ENCODE data around the gene TENM3.
"Not testable (repeated sequence)": the region's sequence is repeated elsewhere in the genome, so short reads cannot be mapped to it uniquely, and the experiment has no call there.

Gene TENM3

DNA sequence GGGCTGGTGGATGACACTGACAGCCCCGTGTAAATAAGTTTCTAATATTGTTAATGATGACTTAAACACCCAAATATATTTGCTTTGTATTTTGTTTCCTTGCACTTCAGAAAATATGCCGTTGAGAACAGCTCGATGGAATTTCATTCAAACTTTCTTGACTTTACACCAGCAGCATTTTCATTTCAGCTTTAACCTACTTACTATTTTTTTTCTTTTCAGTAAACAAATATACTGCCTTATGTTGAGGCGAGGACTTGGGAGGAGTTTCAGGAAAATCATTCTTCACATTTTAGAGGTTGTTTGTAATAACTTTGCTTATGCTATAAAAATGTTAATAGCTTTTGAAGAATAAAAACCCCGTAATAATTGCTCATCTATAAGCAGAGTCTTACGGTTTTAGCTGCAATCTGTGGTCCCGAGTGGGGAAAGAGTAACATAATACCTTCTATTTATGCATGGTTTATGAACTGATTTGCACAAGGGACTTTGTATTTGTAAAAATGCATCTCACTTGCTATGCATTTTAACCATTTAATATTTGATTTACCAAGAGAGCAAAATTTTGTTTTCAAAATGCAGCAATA lies 14.1 kb upstream of the TENM3 start:
- DNase-seq: no peak

- no peak for DNase-seq
These were observed 12.9 kb upstream of the TENM3 start for GRCh38 chr4:182230256-182230655.

- no peak for DNase-seq
These were observed 12.1 kb upstream of the TENM3 start for GRCh38 chr4:182231080-182231479.

- no peak for DNase-seq
These were observed 11.7 kb upstream of the TENM3 start for GRCh38 chr4:182231496-182231895.

GRCh38 chr4:182233310-182234090 lies 9.7 kb upstream of the TENM3 start:
- no peak for DNase-seq

GRCh38 chr4:182235021-182235795 lies 8.0 kb upstream of the TENM3 start:
- no peak for DNase-seq

DNA sequence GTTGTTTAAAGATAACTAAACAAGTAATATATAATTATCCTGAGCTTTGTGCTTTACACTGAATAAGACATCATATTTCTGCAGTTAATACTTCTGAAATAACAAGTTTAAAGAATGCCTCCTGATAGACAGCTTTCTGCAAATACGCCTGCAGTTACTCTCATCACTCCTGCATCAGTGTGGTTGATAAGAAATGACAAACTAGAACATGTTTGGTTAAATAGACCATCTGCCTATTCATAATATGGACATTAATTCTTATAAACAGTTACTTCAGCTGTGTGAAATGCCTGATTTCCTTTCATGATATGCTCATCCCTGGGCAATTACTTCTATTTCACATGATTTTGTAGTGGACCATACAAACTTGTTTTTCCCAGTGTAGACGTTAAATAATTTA lies 7.0 kb upstream of the TENM3 start:
- no peak for DNase-seq

DNA sequence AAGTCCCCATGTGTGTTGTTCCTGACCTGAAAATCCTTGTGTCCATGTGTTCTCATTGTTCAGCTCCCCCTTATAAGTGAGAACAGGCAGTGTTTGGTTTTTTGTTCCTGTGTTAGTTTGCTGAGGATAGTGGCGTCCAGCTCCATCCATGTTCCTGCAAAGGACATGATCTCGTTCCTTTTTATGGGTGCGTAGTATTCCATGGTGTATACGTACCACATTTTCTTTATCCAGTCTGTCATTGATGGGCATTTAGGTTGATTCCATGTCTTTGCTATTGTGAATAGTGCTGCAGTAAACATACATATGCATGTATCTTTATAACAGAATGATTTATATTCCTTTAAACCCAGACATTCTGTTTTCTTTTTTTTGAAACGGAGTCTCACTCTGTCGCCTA lies 6.2 kb upstream of the TENM3 start:
- DNase-seq: not testable (repeated sequence)

DNA sequence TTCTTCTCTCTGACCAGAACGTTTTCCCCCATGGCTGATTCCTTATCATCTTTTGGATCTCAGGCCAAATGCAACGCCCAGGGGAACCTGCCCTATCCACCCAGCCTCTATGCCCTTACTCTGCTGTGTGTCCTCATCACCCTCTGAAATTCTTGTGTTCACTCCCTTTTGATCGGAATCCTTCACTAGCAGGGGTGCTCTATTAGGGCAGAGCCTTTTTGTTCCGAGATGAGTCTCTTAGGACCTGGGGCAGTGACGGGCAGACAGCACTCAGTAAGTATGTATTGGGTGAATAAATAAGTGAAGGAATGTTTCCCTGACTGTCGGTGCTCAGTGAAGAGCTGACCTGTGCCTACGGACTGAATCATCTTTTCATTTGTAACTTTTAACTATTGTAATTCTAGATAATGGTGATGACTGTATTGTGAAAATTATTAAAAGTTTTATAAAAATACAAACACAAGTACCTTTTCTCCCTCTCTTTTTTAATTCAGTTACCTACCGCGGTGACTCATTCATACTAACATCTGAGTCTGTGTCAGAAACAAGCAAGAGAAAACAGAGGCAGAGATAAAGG lies 4.8 kb upstream of the TENM3 start:
- DNase-seq: no peak

GRCh38 chr4:182240161-182241130 lies 2.8 kb upstream of the TENM3 start:
- no peak for DNase-seq

GRCh38 chr4:182242260-182242659 lies 942 bp upstream of the TENM3 start:
- DNase-seq: not testable (repeated sequence)

DNA sequence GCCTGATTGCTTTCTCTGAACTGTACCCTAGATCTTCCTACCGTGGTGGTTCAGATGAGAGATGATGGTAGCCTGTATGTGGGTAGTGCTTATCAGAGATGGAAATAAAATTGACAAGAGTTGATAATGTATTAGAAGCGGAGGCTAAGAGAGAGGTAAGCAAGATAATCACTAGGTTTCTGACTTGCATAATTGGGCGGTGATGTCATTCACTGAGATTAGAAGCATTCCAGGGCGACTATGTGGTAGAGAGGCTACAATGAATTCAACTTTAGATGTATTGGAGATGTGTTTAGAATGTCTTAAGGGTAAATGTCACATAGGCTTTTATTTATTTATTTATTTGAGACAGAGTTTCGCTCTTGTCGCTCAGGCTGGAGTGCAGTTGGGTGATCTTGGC lies 415 bp upstream of the TENM3 start:
- no peak for DNase-seq

DNA sequence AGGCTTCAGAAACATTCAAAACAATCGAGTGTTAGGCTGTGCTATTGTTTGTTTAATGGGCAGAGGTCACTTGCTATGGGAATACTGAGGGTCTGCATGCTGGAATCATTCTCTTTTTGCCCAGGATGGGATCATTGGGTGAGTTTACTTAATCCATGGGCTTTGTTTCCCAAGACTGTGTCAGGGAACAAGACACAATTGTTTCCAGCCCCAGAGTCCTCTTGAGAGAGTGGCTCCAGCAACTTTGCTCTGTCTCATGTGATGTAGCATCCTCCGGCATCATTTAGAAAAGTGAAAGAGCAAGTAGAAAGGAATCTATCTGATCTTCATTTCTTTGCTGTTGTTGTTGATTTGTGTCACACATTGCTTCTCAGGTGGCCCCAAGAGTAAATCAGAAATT lies 1.8 kb downstream of the TENM3 start:
- DNase-seq: no peak

DNA sequence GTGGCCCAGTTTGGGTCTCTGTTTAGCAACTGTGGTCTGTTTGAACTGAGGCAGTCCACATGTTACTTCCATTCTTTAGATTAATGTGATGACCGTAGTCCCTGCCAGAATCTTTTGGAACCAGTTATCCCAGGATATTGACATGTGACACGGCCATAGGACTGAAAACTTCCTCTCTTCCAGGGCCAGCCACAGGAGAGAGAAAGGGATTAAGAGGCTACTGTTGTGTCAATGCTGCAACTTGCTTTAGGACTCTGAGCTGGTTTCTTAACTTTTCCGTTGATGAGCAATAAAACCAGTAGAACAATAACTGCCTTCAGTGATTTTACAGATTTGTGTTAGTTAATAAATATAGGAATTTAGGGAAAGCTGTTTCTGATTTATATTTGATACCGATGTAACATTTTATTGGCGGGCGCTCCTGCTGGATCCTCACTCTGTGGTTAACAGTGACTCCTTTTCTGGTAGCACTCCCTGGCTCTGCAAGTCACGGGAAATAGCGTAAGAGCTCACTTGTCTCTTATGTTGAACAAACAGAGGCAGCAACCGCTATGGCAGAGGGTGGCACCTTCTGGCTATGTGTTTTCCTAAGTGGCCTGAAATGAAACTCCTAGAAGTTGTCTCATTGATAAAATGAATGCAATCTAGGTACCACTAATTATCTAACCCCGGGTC lies 2.5 kb downstream of the TENM3 start:
- no peak for DNase-seq

GRCh38 chr4:182246401-182247205 lies 3.4 kb downstream of the TENM3 start:
- DNase-seq: no peak

GRCh38 chr4:182248295-182248694 lies 5.1 kb downstream of the TENM3 start:
- DNase-seq: no peak

DNA sequence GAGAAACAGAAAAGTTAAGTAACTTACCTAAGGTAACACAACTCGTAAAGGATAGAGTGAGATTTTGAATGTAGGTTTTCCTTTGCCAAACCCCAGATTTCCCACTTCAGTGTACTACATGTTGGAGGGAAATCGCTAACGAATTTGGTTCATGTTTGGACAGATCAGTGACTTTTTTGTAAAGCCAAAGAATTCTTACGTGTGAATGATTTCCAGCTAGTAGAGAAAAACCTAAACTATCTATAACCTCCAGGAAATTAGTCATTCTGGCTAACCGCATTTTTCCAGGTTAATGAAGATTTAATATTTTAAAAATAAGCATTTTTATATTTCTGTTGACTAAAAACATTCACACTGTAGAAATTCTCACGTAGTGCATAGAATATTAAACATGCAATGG lies 7.2 kb downstream of the TENM3 start:
- DNase-seq: no peak

- DNase-seq: no peak
These were observed 7.9 kb downstream of the TENM3 start for GRCh38 chr4:182251116-182251515.

GRCh38 chr4:182252220-182252619 lies 9.0 kb downstream of the TENM3 start:
- no peak for DNase-seq

DNA sequence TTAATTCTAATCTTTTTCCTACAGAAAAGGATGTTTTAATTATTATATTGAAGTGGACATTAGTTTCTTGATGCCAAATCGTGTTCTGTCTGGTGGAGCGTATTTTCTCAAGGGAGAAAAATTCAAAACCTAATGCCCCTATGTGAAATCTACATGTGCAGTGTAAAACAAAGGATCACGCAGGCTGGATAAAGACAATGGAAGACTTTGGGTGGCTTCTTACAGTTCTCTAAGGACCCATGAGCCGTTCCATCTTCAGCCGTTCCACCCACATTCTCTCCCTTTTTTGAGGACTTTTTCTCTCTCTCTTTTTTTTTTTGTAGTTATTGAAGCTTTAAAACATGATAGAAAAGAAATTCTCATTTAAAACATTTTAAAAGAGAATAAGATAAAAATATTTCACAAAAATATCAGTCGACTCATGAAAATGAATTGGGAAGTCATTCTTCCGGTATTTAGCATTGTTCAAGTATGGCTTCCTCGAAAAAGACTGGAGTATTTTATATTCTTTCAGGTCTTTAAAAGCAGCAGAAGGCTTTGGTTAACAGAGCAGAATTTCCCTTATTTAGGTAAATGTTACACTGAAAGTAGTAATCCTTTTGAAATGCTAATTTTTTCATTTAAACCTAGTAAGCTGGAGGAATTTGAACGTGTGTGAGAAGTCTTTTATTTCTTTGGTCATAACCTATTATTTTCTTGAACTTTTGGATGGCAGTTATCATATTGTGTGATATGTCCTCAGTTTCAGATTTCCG lies 11.0 kb downstream of the TENM3 start:
- DNase-seq: no peak
